Body of pancreas (tissue), 4 donors: Measurements from ENCODE around the gene NME7. TPM values are rescaled to one million over a fixed set of nuclear protein-coding genes. Genes with fewer than 3 reads are reported as not detected.

Source experiments
- ATAC-seq: fragments of 150-250 bp; one replicate; pipeline ENCODE4 v1.9.1; 2016
- DNase-seq, 4 donors: peaks; one replicate each; pipeline ENCODE4 v3.0.0-alpha.2; 2019
- H3K27ac ChIP-seq, 4 donors: fragments of 200-600 bp; sonication (generic); 1 replicate in 3 of 4; 2 replicates in 1 of 4; pipeline versions ENCODE4 v1.5.1 to v1.6.1; 2016 to 2019; ENCODE audit warnings: mild to moderate bottlenecking in 1 of 4, mixed read lengths in 1 of 4, moderate library complexity in 1 of 4
- H3K27me3 ChIP-seq, 2 donors: fragments of 200-600 bp; sonication (generic); one replicate each; pipeline ENCODE4 v1.6.0; 2016; ENCODE audit warnings: mild to moderate bottlenecking in 1 of 2
- H3K36me3 ChIP-seq, 2 donors: fragments of 200-600 bp; sonication (generic); replicated peaks in 1 of 2; 2 replicates each; pipeline ENCODE4 v1.5.1; 2016; ENCODE audit warnings: low read depth in 2 of 2; ENCODE audit not compliant: insufficient read depth in 1 of 2
- H3K4me1 ChIP-seq: fragments of 200-600 bp; sonication (generic); one replicate; pipeline ENCODE4 v1.6.0; 2016
- H3K4me3 ChIP-seq, 2 donors: fragments of 200-600 bp; sonication (generic); 1 replicate in 1 of 2; 2 replicates in 1 of 2; pipeline ENCODE4 v1.5.1; 2016 to 2019
- H3K9me3 ChIP-seq, 3 donors: fragments of 200-600 bp; sonication (generic); 1 replicate in 2 of 3; 2 replicates in 1 of 3; pipeline ENCODE4 v1.5.1; 2016
- CTCF ChIP-seq, 7 experiments: fragments of 450-650 bp in 4 of 7; fragments of 200-600 bp in 3 of 7; sonication (generic) in 3 of 7; IDR thresholded peaks; one replicate each; pipeline ENCODE4 v1.5.1; 2016 to 2019; ENCODE audit warnings: antibody characterized with exemption in 7 of 7
- POLR2A ChIP-seq, 3 donors: fragments of 450-650 bp; IDR thresholded peaks; one replicate each; pipeline ENCODE4 v1.6.1; 2016; ENCODE audit warnings: antibody characterized with exemption in 3 of 3, mild to moderate bottlenecking in 2 of 3
- WGBS, 2 donors: methylation state at CpG; one replicate each; pipeline ENCODE4 v1.1.5; 2017; 5-methylcytosine and 5-hydroxymethylcytosine counted together
- intact Hi-C: fragments of 100-400 bp; cut with DNase I; formaldehyde crosslinking; loops from one replicate; pipeline ENCODE4 v1.15.1; 2023
- total RNA-seq, 2 donors: library from RNA; depleted of rRNA; stranded (reverse); fragments of >200 nt; gene quantifications; one replicate each; pipeline ENCODE4 v1.1.0, GENCODE V29; 2016

The NME7 gene
- total RNA-seq, 2 donors from 2014 or later = 8.9 to 23.9 TPM

- no peak for ATAC-seq
- Histone ChIP-seq H3K4me1 (peaks cover 9% of the 10 kb centered on the region), H3K4me3 (no peak overlapping the region), H3K27ac (no peak overlapping the region), H3K9me3 (no peaks in the 10 kb centered on the region), H3K36me3 (no peaks in the 10 kb centered on the region), H3K27me3 (no peaks in the 10 kb centered on the region)
- 85 to 93% methylated on average over 5 of the region's 5 CpGs for WGBS, 2 donors
- intact Hi-C loops = no loop called here
- no peak for DNase-seq
- TF ChIP-seq POLR2A (IDR thresholded peaks at IDR 0.05) = no peak
- no peak for TF ChIP-seq CTCF (IDR thresholded peaks at IDR 0.05)
Measured at GRCh38 chr1:169363046-169363730, 4.4 kb downstream of the NME7 start.

GRCh38 chr1:169361281-169361680 is 6.3 kb downstream of the NME7 start:
- no peak for ATAC-seq
- intact Hi-C loops = no loop called here
- Histone ChIP-seq H3K9me3 (no peaks in the 10 kb centered on the region), H3K4me1 (no peaks in the 10 kb centered on the region), H3K4me3 (no peak overlapping the region), H3K27ac (no peak overlapping the region), H3K27me3 (no peaks in the 10 kb centered on the region), H3K36me3 (no peaks in the 10 kb centered on the region)
- WGBS, 2 donors = 89 to 93% methylated on average over 7 of the region's 7 CpGs
- TF ChIP-seq POLR2A (IDR thresholded peaks at IDR 0.05) = no peak
- no peak for TF ChIP-seq CTCF (IDR thresholded peaks at IDR 0.05)
- DNase-seq = no peak

- WGBS, 2 donors = 74 to 77% methylated on average over 1 of the region's 1 CpG
- no peak for ATAC-seq
- TF ChIP-seq POLR2A (IDR thresholded peaks at IDR 0.05) (no peak), CTCF (IDR thresholded peaks at IDR 0.05) (no peak)
- Histone ChIP-seq H3K27me3 (no peaks in the 10 kb centered on the region), H3K4me3 (no peak overlapping the region), H3K36me3 (no peaks in the 10 kb centered on the region), H3K4me1 (no peaks in the 10 kb centered on the region), H3K27ac (no peak overlapping the region), H3K9me3 (no peaks in the 10 kb centered on the region)
- no peak for DNase-seq
- intact Hi-C loops = no loop called here
Measured at GRCh38 chr1:169360415-169360814, 7.2 kb downstream of the NME7 start.

- Histone ChIP-seq H3K36me3 (no peaks in the 10 kb centered on the region), H3K9me3 (no peaks in the 10 kb centered on the region), H3K4me1 (no peaks in the 10 kb centered on the region), H3K4me3 (no peak overlapping the region), H3K27me3 (no peaks in the 10 kb centered on the region), H3K27ac (no peak overlapping the region)
- TF ChIP-seq POLR2A (IDR thresholded peaks at IDR 0.05) = no peak
- peak; percentile 50 to 88 (median 80) for TF ChIP-seq CTCF (IDR thresholded peaks at IDR 0.05)
- 39 to 41% methylated on average over 5 of the region's 5 CpGs for WGBS, 2 donors
- intact Hi-C loops = loop anchor here (10.0 kb wide), 1 partner anchor 744 kb away; no protein-coding TSS in a partner anchor
- ATAC-seq (peak; percentile 33), DNase-seq (peak in 1 of 4 donors; percentile 21)
Measured at GRCh38 chr1:169348383-169349036, 19.1 kb downstream of the NME7 start.
